GM18508 (cell line): ENCODE data around the gene XPOT.

ENCODE experiments used
- ATAC-seq: cut with Tn5 transposase; IDR thresholded peaks from one replicate; pipeline ENCODE4 v1.9.1; 2021; ENCODE audit warnings: moderate number of reproducible peaks; ENCODE audit not compliant: insufficient read depth, unreplicated experiment

Gene XPOT

GRCh38 chr12:64418209-64418608 is 14.0 kb downstream of the XPOT start:
- ATAC-seq: no peak

- no peak for ATAC-seq
Observed at GRCh38 chr12:64419696-64420095, 15.5 kb downstream of the XPOT start.

- ATAC-seq: no peak
Observed at GRCh38 chr12:64427988-64428387, 23.8 kb downstream of the XPOT start.

- ATAC-seq: no peak
Observed at GRCh38 chr12:64428956-64429355, 24.8 kb downstream of the XPOT start.

GRCh38 chr12:64430886-64431285 is 26.7 kb downstream of the XPOT start:
- ATAC-seq: no peak

GRCh38 chr12:64431791-64432190 is 27.6 kb downstream of the XPOT start:
- ATAC-seq: no peak

GRCh38 chr12:64433915-64434314 is 29.7 kb downstream of the XPOT start:
- no peak for ATAC-seq

GRCh38 chr12:64440100-64440499 is 35.9 kb downstream of the XPOT start:
- no peak for ATAC-seq

- ATAC-seq: no peak
Observed at GRCh38 chr12:64445490-64445889, 41.3 kb downstream of the XPOT start.

- ATAC-seq: no peak
Observed at GRCh38 chr12:64446295-64446694, 42.1 kb downstream of the XPOT start.

- no peak for ATAC-seq
Observed at GRCh38 chr12:64450057-64450640, 46.0 kb downstream of the XPOT start.

- no peak for ATAC-seq
Observed at GRCh38 chr12:64450711-64451486, 46.7 kb downstream of the XPOT start.

- ATAC-seq: peak; percentile 50
Observed at GRCh38 chr12:64451687-64452558, 47.7 kb downstream of the XPOT start, which contains the start of gene TBK1. TBK1 (plus strand) TSS chr12:64452120; CDS start chr12:64455871, 3,751 bp downstream.

- peak; percentile 1 for ATAC-seq
Observed at GRCh38 chr12:64452559-64453329, 48.6 kb downstream of the XPOT start.

- ATAC-seq: no peak
Observed at GRCh38 chr12:64455506-64455905, 51.3 kb downstream of the XPOT start.

- ATAC-seq: no peak
Observed at GRCh38 chr12:64456119-64456518, 51.9 kb downstream of the XPOT start.

- no peak for ATAC-seq
Observed at GRCh38 chr12:64457032-64457431, 52.8 kb downstream of the XPOT start.

- ATAC-seq: no peak
Observed at GRCh38 chr12:64457466-64457865, 53.3 kb downstream of the XPOT start.

GRCh38 chr12:64457923-64458322 is 53.7 kb downstream of the XPOT start:
- ATAC-seq: no peak

GRCh38 chr12:64459394-64459891 is 55.3 kb downstream of the XPOT start:
- ATAC-seq: no peak
